GM23248 (cell line): ENCODE data around the gene DTNB. TPM values are rescaled to one million over a fixed set of nuclear protein-coding genes. Genes with fewer than 3 reads are reported as not detected.

Source experiments
- DNase-seq: peaks from one replicate; pipeline ENCODE4 v3.0.0-alpha.2; 2015
- H2AFZ ChIP-seq: fragments of 200-600 bp; sonication (generic); 2 replicates; pipeline ENCODE4 v1.6.1; 2016; ENCODE audit warnings: antibody characterized with exemption
- H3F3A ChIP-seq: fragments of 200-600 bp; sonication (generic); 2 replicates; pipeline ENCODE4 v1.6.1; 2016; ENCODE audit warnings: mild to moderate bottlenecking, antibody characterized with exemption, mixed run types; ENCODE audit not compliant: insufficient read depth
- H3K27ac ChIP-seq: fragments of 200-600 bp; sonication (generic); 2 replicates; pipeline ENCODE4 v1.5.1; 2016; ENCODE audit warnings: mild to moderate bottlenecking
- H3K27me3 ChIP-seq: fragments of 200-600 bp; sonication (generic); replicated peaks from 2 replicates; pipeline ENCODE4 v1.6.1; 2016; ENCODE audit warnings: mild to moderate bottlenecking; ENCODE audit not compliant: insufficient read depth
- H3K36me3 ChIP-seq: fragments of 200-600 bp; sonication (generic); 2 replicates; pipeline ENCODE4 v1.6.1; 2016; ENCODE audit warnings: low read depth, mild to moderate bottlenecking
- H3K4me1 ChIP-seq: fragments of 200-600 bp; sonication (generic); 2 replicates; pipeline ENCODE4 v1.6.1; 2016; ENCODE audit warnings: mild to moderate bottlenecking; ENCODE audit not compliant: insufficient read depth
- H3K4me2 ChIP-seq: fragments of 200-600 bp; sonication (generic); one replicate; pipeline ENCODE4 v1.6.1; 2016; ENCODE audit warnings: mild to moderate bottlenecking; ENCODE audit not compliant: unreplicated experiment
- H3K4me3 ChIP-seq: fragments of 200-600 bp; sonication (generic); 2 replicates; pipeline ENCODE4 v1.5.1; 2016; ENCODE audit warnings: mild to moderate bottlenecking
- H3K79me2 ChIP-seq: fragments of 200-600 bp; sonication (generic); 2 replicates; pipeline ENCODE4 v1.6.1; 2016; ENCODE audit warnings: mild to moderate bottlenecking; ENCODE audit not compliant: insufficient read depth
- H3K9ac ChIP-seq: fragments of 200-600 bp; sonication (generic); 2 replicates; pipeline ENCODE4 v1.6.1; 2016; ENCODE audit warnings: mild to moderate bottlenecking
- H3K9me2 ChIP-seq: fragments of 200-600 bp; sonication (generic); 2 replicates; pipeline ENCODE4 v1.6.1; 2016; ENCODE audit warnings: mixed run types, mild to moderate bottlenecking, moderate library complexity; ENCODE audit not compliant: insufficient read depth
- H3K9me3 ChIP-seq: fragments of 200-600 bp; sonication (generic); one replicate; pipeline ENCODE4 v1.6.1; 2017; ENCODE audit warnings: low read depth
- H4K20me1 ChIP-seq: fragments of 200-600 bp; sonication (generic); 2 replicates; pipeline ENCODE4 v1.6.0; 2016; ENCODE audit not compliant: insufficient read depth
- EZH2 ChIP-seq: fragments of 200-600 bp; sonication (generic); IDR thresholded peaks from 2 replicates; pipeline ENCODE4 v1.6.1; 2018; ENCODE audit warnings: antibody characterized with exemption, mild to moderate bottlenecking; ENCODE audit not compliant: insufficient read depth, poor library complexity, severe bottlenecking
- EZH2phosphoT487 ChIP-seq: fragments of 200-600 bp; sonication (generic); IDR thresholded peaks from 2 replicates; pipeline ENCODE4 v1.6.1; 2018; ENCODE audit warnings: antibody characterized with exemption, moderate library complexity, mild to moderate bottlenecking, low read depth; ENCODE audit not compliant: insufficient read depth
- WGBS, 2 experiments: methylation state at CpG; one replicate each; pipeline ENCODE4 v1.1.6; 2015 to 2017; ENCODE audit warnings: low lambda C conversion rate in 2 of 2, low coverage in 1 of 2; ENCODE audit errors: missing lambda C conversion rate in 2 of 2; 5-methylcytosine and 5-hydroxymethylcytosine counted together
- in situ Hi-C: fragments of 300-500 bp; cut with MboI; formaldehyde crosslinking; loops from 2 replicates; pipeline ENCODE4 v1.15.0; 2020
- polyA plus RNA-seq: library from polyadenylated mRNA; unstranded; fragments of >200 nt; fragmentation: Nextera tagmentation; extraction: Ambion mirVana; gene quantifications from 2 replicates; pipeline ENCODE4 v1.2.1, GENCODE V29; 2016
- total RNA-seq: library from RNA; depleted of rRNA; stranded (reverse); fragments of >200 nt; shearing (Covaris generic); gene quantifications from 2 replicates; pipeline ENCODE4 v1.2.3, GENCODE V29; 2014

Gene DTNB
- total and polyA plus RNA-seq, 2 experiments from 2014 or later = 1.1 to 4.0 TPM

GRCh38 chr2:25435421-25435820 is 238.0 kb downstream of the DTNB start:
- WGBS, 2 experiments = 80 to 91% methylated on average over 1 of the region's 1 CpG
- in situ Hi-C loops = no loop called here
- no peaks in the 10 kb centered on the region for H3K36me3 ChIP-seq

GRCh38 chr2:25431604-25432003 is 241.8 kb downstream of the DTNB start:
- in situ Hi-C loops = no loop called here
- H2AFZ ChIP-seq = no peak overlapping the region
- DNase-seq = no peak
- no peak overlapping the region for H3K9ac ChIP-seq
- H3K4me2 ChIP-seq = no peak overlapping the region
- TF ChIP-seq EZH2 (no peak), EZH2phosphoT487 (no peak)
- H3K27me3 ChIP-seq = no peaks in the 10 kb centered on the region
- H3K27ac ChIP-seq = no peak overlapping the region
- no peak overlapping the region for H3K4me3 ChIP-seq
- WGBS, 2 experiments = 80 to 88% methylated on average over 4 of the region's 4 CpGs
- no peaks in the 10 kb centered on the region for H3K36me3 ChIP-seq
- no peaks in the 10 kb centered on the region for H3K4me1 ChIP-seq
- no peaks in the 10 kb centered on the region for H3K9me3 ChIP-seq
- no peaks in the 10 kb centered on the region for H3F3A ChIP-seq
- H3K9me2 ChIP-seq = no peaks in the 10 kb centered on the region
- H4K20me1 ChIP-seq = no peaks in the 10 kb centered on the region
- no peaks in the 10 kb centered on the region for H3K79me2 ChIP-seq

More at GRCh38 chr2:25435421-25435820, 238.0 kb downstream of the DTNB start:
- no peak for DNase-seq
- H3K4me2 ChIP-seq = no peak overlapping the region
- H3K27me3 ChIP-seq = no peaks in the 10 kb centered on the region
- no peaks in the 10 kb centered on the region for H3K4me1 ChIP-seq
- H3K79me2 ChIP-seq = no peaks in the 10 kb centered on the region
- no peak for TF ChIP-seq EZH2
- no peak for TF ChIP-seq EZH2phosphoT487
- H4K20me1 ChIP-seq = no peaks in the 10 kb centered on the region
- no peak overlapping the region for H2AFZ ChIP-seq
- no peaks in the 10 kb centered on the region for H3K9me3 ChIP-seq
- H3K9ac ChIP-seq = no peak overlapping the region
- H3K27ac ChIP-seq = no peak overlapping the region
- H3K4me3 ChIP-seq = no peak overlapping the region
- no peaks in the 10 kb centered on the region for H3K9me2 ChIP-seq
- H3F3A ChIP-seq = no peaks in the 10 kb centered on the region

GRCh38 chr2:25430556-25430955 is 242.8 kb downstream of the DTNB start:
- Histone ChIP-seq H3K36me3 (no peaks in the 10 kb centered on the region), H3K9me3 (no peaks in the 10 kb centered on the region), H3K4me2 (no peak overlapping the region), H4K20me1 (no peaks in the 10 kb centered on the region), H3K27ac (no peak overlapping the region), H3K27me3 (no peaks in the 10 kb centered on the region), H3K9me2 (no peaks in the 10 kb centered on the region), H3F3A (no peaks in the 10 kb centered on the region), H2AFZ (no peak overlapping the region), H3K4me3 (no peak overlapping the region), H3K79me2 (no peaks in the 10 kb centered on the region), H3K4me1 (no peaks in the 10 kb centered on the region), H3K9ac (no peak overlapping the region)
- in situ Hi-C loops = no loop called here
- DNase-seq = no peak
- WGBS, 2 experiments = 97 to 99% methylated on average over 7 of the region's 7 CpGs
- no peak for TF ChIP-seq EZH2
- no peak for TF ChIP-seq EZH2phosphoT487

DNA sequence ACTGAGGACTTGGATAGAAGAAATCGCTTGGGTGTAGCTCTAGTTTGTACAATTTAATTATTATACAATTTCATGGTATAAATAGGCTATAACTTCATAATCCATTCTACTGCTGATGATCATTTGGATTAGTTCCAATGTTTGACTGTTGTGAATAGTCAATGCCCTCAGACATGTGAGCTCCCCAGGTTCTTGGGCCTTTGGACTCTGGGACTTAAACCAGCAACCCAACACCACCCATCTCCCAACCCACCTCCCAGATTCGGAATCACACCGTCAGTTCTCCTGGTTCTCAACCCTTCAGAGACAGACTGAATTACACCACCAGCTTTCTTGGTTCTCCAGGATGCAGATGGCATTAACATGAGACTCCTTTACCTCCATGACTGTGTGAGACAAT is 247.1 kb downstream of the DTNB start:
- in situ Hi-C loops = no loop called here
- Histone ChIP-seq H3K9ac (no peak overlapping the region), H3K27ac (no peak overlapping the region), H3K4me2 (no peak overlapping the region), H2AFZ (no peak overlapping the region), H4K20me1 (no peaks in the 10 kb centered on the region), H3K27me3 (no peaks in the 10 kb centered on the region), H3K4me1 (no peaks in the 10 kb centered on the region), H3F3A (no peaks in the 10 kb centered on the region), H3K79me2 (no peaks in the 10 kb centered on the region), H3K36me3 (no peaks in the 10 kb centered on the region), H3K9me2 (no peaks in the 10 kb centered on the region), H3K9me3 (no peaks in the 10 kb centered on the region), H3K4me3 (no peak overlapping the region)
- no peak for DNase-seq
- 86 to 93% methylated on average over 3 of the region's 3 CpGs for WGBS, 2 experiments
- TF ChIP-seq EZH2phosphoT487 (no peak), EZH2 (no peak)
